GM21737 (cell line): ENCODE data around the gene AGO3.

Source experiments
- ATAC-seq: cut with Tn5 transposase; IDR thresholded peaks from one replicate; pipeline ENCODE4 v1.9.1; 2021; ENCODE audit warnings: mild to moderate bottlenecking, moderate library complexity; ENCODE audit not compliant: unreplicated experiment

AGO3 gene

GRCh38 chr1:36080801-36081200 lies 149.9 kb downstream of the AGO3 start:
- no peak for ATAC-seq

GRCh38 chr1:36081926-36082485 lies 151.1 kb downstream of the AGO3 start:
- ATAC-seq, result no peak

DNA sequence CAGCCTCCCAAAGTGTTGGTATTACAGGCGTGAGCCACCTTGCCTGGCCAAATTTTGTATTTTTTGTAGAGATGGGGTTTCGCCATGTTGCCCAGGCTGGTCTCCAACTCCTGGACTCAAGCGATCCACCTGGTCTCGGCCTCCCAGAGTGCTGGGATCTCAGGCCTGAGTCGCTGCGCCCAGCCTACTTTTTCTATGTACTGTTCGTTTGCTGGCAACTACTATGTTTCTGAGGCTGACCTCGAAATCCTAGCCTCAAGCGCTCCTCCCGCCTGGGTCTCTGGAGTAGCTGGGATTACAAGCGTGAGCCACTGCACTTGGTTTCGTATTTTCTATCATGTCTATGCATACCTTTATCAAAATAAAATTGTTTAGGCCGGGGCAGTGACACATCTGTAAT lies 152.3 kb downstream of the AGO3 start:
- no peak for ATAC-seq

GRCh38 chr1:36083635-36084496 lies 153.0 kb downstream of the AGO3 start, which contains the start of gene TEKT2:
Gene TEKT2, plus strand, starts transcription at chr1:36084094. Its CDS starts 828 bp downstream, at chr1:36084922.
- no peak for ATAC-seq

DNA sequence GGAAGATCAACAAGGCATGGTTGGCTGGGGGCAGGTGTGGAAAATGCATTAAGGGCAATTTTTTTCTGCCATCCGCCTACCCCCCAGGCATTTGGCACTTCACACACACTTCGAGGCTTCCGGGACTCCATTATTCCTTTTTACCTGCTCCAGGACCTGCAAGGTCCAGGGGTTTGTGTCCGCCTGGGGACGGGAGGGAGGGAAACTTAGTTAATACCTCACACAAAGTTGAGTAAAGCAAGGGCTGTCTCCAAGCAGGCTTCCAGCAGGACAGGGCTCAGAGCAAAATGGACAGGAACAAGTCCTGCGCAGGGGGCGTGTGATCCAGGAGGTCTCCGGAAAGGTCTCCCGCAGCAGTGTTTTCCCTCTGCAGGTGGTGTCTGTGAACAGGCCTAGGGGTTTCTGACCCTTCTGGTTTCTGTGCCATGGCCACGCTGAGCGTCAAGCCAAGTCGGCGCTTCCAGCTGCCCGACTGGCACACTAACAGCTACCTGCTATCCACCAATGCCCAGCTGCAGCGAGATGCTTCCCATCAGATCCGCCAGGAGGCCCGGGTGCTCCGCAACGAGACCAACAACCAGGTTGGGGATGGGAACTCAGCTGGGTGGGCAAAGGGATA lies 153.7 kb downstream of the AGO3 start:
- no peak for ATAC-seq

DNA sequence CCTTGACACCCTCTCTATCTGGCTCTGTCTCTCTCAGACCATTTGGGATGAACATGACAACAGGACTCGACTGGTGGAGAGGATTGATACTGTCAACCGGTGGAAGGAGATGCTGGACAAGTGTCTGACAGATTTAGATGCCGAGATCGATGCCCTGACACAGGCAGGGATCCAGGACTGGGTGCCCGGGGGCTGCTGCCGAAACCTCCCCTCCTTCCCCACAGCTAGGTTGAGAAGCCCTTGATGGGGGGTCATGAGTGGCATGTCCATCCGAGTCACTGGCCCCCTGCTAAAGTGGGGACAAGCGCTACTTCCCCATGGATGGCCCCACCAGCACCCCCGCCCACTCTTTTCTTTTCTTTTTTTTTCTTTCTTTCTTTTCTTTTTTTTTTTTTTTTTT lies 154.2 kb downstream of the AGO3 start:
- no peak for ATAC-seq

GRCh38 chr1:36085686-36086526 lies 155.0 kb downstream of the AGO3 start:
- ATAC-seq, result no peak

- ATAC-seq, result no peak
These were observed 155.8 kb downstream of the AGO3 start for GRCh38 chr1:36086529-36087232.

DNA sequence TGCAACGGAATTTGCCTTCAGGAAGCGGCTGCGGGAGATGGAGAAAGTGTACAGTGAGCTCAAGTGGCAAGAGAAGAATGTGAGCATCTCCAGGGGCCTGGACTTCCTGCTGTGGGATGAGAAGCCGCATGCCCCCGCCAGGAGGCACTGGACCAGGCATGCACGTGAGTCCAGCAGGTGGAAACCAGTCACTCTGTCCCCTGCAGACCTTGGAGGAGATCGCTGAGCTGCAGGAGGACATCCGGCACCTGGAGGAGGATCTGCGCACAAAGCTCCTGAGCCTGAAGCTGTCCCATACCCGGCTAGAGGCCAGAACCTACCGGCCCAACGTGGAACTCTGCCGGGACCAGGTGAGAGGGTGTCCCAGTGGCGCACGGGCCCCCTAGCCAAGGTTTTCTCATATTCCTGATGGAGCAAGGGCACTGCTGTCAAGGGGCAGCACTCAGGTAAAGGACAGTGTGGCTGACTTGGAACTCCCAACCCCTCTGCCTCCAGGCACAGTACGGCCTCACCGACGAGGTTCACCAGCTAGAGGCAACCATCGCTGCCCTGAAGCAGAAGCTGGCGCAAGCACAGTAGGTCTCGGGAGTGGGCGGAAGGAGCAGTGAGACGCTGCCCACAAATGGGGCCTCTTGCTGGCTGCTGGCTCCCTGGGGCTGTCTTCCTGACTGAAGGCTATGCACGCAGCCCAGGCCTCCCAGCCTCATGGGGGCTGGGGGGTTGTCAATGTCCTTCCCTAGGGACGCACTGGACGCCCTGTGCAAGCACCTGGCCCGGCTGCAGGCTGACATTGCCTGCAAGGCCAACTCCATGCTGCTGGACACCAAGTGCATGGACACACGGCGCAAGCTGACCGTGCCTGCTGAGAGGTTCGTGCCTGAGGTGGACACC lies 156.6 kb downstream of the AGO3 start:
- ATAC-seq, result no peak

GRCh38 chr1:36088265-36088576 lies 157.3 kb downstream of the AGO3 start:
- no peak for ATAC-seq

DNA sequence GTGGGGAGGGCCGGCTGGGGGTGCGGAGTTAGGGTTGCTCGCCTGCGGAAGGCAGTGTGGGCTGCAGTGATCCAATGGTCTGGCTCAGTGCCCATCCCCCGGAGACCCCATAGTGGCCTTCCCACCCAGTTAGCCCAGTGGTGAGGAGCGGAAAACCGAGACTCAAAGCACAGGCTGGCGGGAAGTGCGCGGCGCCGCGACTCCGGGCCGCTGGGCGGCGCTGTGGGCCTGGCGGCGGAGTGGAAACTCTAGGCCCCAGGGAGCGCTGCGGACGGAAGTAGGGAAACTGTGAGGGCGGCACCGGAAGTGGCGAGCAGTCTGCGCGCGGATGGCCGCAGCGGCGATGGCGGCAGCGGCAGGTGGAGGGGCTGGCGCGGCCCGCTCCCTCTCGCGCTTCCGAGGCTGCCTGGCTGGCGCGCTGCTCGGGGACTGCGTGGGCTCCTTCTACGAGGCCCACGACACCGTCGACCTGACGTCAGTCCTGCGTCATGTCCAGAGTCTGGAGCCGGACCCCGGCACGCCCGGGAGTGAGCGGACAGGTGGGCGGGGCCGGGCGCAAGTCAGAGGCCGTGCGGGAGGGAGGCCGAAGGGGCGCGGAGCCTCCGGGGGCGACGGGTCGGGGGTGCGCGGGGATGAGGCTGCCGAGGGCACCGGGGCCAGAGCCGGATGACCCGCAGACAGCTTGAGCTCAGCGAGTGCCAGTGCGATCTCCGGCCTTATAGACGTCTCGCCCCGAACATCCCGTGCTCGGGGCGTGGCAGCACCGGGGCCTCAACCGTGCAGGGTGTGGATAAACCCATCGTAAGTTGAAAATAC lies 157.9 kb downstream of the AGO3 start, which contains the start of gene ADPRS:
TSS of gene ADPRS (plus strand) at position 316 of the 816 bp plus-strand sequence. CDS start at position 329, 13 bp downstream.
- peak; percentile 68 for ATAC-seq

DNA sequence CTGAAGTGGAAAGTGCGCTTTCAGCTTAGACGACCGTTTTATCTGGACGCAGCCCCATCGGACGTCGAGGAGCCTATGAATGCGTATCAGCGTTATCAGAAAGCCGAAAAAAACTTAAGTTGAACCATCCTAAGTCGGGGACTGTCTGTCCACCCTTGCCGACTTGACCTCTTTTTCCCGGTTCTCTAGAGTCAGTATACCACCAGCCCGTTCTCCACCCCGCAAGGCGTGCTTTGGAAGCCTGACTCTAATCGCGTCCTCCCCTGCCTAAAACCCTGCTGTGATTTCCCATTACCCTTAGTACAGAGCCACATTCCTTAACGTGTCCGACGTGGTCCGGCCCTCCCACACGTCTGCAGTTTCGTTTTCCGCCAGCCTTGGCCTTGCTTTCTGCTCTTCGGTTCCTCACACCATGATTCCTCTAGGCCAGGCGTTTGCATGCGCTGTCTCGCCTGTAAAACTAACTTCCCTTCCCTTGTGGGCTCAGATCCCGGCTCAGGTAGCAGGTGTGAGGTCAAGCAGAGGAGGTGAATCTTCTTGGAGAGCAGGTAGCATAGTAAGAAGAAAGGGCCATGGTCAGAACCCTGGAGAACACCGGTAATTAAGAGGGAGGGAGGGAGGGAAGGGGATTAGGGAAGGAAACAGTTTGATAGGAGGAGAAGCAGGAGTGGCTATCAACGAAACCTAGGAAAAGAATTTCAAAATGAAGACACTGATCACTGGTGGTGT lies 158.7 kb downstream of the AGO3 start:
- no peak for ATAC-seq

DNA sequence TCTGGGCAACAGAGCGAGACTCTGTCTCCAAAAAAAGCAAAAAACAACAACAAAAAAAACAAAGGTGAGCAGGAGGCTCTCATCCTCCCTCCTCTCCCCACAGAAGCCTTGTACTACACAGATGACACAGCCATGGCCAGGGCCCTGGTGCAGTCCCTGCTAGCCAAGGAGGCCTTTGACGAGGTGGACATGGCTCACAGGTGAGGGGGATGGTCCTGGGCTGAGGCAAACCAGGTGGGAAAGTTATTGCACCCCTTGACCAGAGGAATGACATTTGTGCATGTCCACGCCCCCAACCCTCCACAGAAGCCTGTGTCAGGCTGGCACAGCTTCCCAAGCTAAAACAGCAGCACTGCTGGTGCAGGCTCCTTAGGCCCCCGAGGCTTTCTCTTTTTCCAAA lies 160.2 kb downstream of the AGO3 start:
- ATAC-seq, result no peak

- no peak for ATAC-seq
These were observed 160.8 kb downstream of the AGO3 start for GRCh38 chr1:36091698-36092097.

DNA sequence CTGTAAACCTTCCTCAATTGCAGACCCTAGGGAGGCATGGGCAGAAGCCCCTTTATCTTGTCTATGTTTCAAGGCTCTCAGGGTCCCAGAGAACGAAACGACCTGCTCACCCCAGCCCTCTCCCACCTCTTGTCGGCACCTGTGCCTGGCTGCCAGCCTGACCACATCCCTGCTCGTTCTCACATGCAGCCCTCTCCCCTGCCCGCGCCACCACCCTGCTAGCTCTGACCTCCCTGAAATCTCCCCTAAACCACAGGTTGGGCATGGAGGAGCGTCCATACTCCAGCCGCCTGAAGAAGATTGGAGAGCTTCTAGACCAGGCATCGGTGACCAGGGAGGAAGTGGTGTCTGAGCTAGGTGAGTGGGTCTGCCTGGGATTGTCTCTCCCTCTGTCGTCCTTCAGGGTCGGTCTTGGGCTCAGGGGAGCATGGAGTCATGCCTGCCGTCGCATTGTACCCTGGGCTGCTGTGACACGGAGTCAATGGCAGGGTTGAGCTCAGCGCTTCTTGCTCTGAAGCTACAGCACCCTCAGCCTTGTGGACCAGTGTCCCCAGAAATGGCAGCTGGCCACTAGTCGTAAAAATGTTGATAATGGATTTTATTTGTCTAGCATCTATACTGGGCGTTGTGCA lies 161.4 kb downstream of the AGO3 start:
- no peak for ATAC-seq

GRCh38 chr1:36092798-36093185 lies 161.9 kb downstream of the AGO3 start:
- no peak for ATAC-seq

GRCh38 chr1:36093226-36093625 lies 162.3 kb downstream of the AGO3 start:
- no peak for ATAC-seq

DNA sequence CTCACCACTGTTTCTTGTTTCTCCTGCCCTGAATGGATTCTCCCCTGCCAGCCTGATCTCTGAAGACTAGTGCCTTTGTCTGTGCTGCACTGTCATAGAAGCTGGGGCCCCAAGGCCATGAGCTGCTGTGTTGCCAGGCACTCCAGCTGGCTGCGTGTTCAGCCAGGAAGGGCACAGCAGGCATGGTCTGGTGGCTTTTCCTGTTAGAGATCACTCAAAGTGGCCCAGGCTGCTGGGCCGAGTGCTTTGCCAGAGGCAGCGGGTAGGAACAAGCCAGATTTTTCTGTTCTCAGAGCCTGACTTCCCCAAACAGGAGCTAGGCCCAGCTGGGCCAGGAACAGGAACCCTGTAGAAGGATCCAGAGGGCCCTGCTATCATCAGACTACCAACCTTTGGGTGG lies 163.0 kb downstream of the AGO3 start:
- no peak for ATAC-seq
